Neural crest cell (in vitro differentiated cells): Measurements from ENCODE around the gene NIFK. TPM values are rescaled to one million over a fixed set of nuclear protein-coding genes. Genes with fewer than 3 reads are reported as not detected.
A peak's percentile ranks its signal among the peaks of the same experiment; 100 is the strongest.

Source experiments
- DNase-seq: peaks from one replicate; pipeline ENCODE4 v3.0.0; 2021; ENCODE audit warnings: low read depth, mixed read lengths, low spot score
- H3K27ac Mint-ChIP-seq: one replicate; pipeline ENCODE4 v1.8.0; 2021; ENCODE audit warnings: mild to moderate bottlenecking, mixed read lengths; ENCODE audit not compliant: unreplicated experiment
- H3K27me3 Mint-ChIP-seq: 2 replicates; pipeline ENCODE4 v1.8.0; 2021; ENCODE audit warnings: low read depth, mild to moderate bottlenecking, mixed read lengths
- H3K36me3 Mint-ChIP-seq: 2 replicates; pipeline ENCODE4 v1.8.0; 2021; ENCODE audit warnings: low read depth, mild to moderate bottlenecking, mixed read lengths
- H3K4me1 Mint-ChIP-seq: 2 replicates; pipeline ENCODE4 v1.8.0; 2021; ENCODE audit warnings: mixed read lengths
- H3K4me3 Mint-ChIP-seq: one replicate; pipeline ENCODE4 v1.8.0; 2021; ENCODE audit warnings: mild to moderate bottlenecking, mixed read lengths
- H3K9me3 Mint-ChIP-seq: 2 replicates; pipeline ENCODE4 v1.8.0; 2021; ENCODE audit warnings: mixed read lengths
- CTCF ChIP-seq: fragments of 200-600 bp; sonication (generic); conservative IDR thresholded peaks from 2 replicates; pipeline ENCODE4 v1.5.0; 2021; ENCODE audit warnings: antibody characterized with exemption, mild to moderate bottlenecking
- total RNA-seq: library from RNA; stranded (reverse); gene quantifications from 2 replicates; pipeline ENCODE4 v1.2.1, GENCODE V29; 2021

Gene NIFK
- total RNA-seq, 1 donor from 2014 or later, result 89.7 TPM

GRCh38 chr2:121776361-121776760 lies 39.7 kb upstream of the NIFK start:
- Mint-ChIP-seq H3K27me3 (no peaks in the 10 kb centered on the region), H3K36me3 (no peaks in the 10 kb centered on the region), H3K4me1 (peaks cover 20% of the 10 kb centered on the region), H3K9me3 (no peaks in the 10 kb centered on the region), H3K27ac (no peak overlapping the region), H3K4me3 (no peak overlapping the region)
- no peak for TF ChIP-seq CTCF
- no peak for DNase-seq

GRCh38 chr2:121774235-121774634 lies 37.6 kb upstream of the NIFK start:
- Mint-ChIP-seq H3K36me3 (no peaks in the 10 kb centered on the region), H3K9me3 (no peaks in the 10 kb centered on the region), H3K27me3 (no peaks in the 10 kb centered on the region), H3K4me3 (no peak overlapping the region), H3K4me1 (peaks cover 24% of the 10 kb centered on the region), H3K27ac (no peak overlapping the region)
- no peak for DNase-seq
- no peak for TF ChIP-seq CTCF

GRCh38 chr2:121771976-121772742 lies 35.5 kb upstream of the NIFK start:
- Mint-ChIP-seq H3K27ac (peak overlapping the region; percentile 85), H3K36me3 (peaks cover 5% of the 10 kb centered on the region), H3K27me3 (no peaks in the 10 kb centered on the region), H3K4me3 (no peak overlapping the region), H3K9me3 (no peaks in the 10 kb centered on the region), H3K4me1 (peaks cover 24% of the 10 kb centered on the region)
- no peak for DNase-seq
- no peak for TF ChIP-seq CTCF

- no peaks in the 10 kb centered on the region for H3K27me3 Mint-ChIP-seq
- DNase-seq, result no peak
- TF ChIP-seq CTCF, result no peak
- no peak overlapping the region for H3K4me3 Mint-ChIP-seq
- H3K4me1 Mint-ChIP-seq, result peaks cover 19% of the 10 kb centered on the region
- H3K9me3 Mint-ChIP-seq, result no peaks in the 10 kb centered on the region
- H3K36me3 Mint-ChIP-seq, result peaks cover 11% of the 10 kb centered on the region
- no peak overlapping the region for H3K27ac Mint-ChIP-seq
Observed at GRCh38 chr2:121768143-121768755, 31.6 kb upstream of the NIFK start.

- no peak for DNase-seq
- no peaks in the 10 kb centered on the region for H3K27me3 Mint-ChIP-seq
- no peak for TF ChIP-seq CTCF
- no peaks in the 10 kb centered on the region for H3K9me3 Mint-ChIP-seq
- no peak overlapping the region for H3K27ac Mint-ChIP-seq
- H3K4me3 Mint-ChIP-seq, result no peak overlapping the region
- H3K36me3 Mint-ChIP-seq, result peaks cover 14% of the 10 kb centered on the region
- peaks cover 6% of the 10 kb centered on the region for H3K4me1 Mint-ChIP-seq
Observed at GRCh38 chr2:121766624-121767023, 29.9 kb upstream of the NIFK start.
